ENCODE results near the gene SERHL2. TPM values are rescaled to one million over a fixed set of nuclear protein-coding genes. Genes with fewer than 3 reads are reported as not detected.

The SERHL2 gene
- total RNA-seq, 1 experiment from 2014 or later = 1.1 TPM

- TF ChIP-seq ARID4B (CRISPR knock-in tag; IDR thresholded peaks at IDR 0.05; ENCODE audit: borderline replicate concordance) = no peak
Observed at GRCh38 chr22:42614312-42615091, 60.7 kb downstream of the SERHL2 start, which contains the start of gene POLDIP3 (continued).

DNA sequence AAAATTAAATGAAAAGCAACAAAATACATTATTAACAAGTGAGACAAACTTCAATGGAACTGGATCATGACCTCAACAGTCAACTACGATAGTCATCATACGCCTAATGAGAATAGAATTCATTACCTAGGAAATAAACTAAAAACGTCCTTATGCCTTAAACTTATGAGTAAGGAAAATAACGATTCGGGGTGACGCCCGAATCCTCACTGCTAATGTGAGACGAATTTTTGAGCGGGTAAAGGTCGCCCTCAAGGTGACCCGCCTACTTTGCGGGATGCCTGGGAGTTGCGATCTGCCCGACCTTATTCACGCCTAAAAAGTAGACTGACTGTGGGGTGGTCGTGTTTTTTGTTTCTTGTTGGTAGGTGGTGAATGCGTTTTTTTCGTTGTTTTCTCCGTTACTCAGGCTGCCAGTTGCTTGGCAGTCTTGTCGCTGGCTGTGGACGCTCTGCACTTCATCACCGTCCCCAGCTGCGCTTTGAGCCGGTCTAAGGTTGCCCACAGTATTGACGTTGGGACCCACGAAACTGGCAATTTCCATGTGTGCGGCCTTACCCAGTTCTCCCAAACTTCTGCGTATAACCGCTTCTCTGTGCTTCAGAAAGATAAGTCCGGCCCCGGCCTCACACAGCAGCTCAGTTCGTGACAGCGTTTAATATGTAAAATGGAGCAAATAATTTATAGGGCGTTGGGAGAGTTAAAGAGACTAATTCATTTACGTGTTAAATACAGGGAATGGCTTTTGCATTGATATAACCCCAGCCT, 61.5 kb downstream of the SERHL2 start:
- CTCF ChIA-PET = interaction anchor here (0.6 to 3.0 kb wide), 6 partner anchors 8 to 573 kb away, joined by 3 to 7 read pairs (median 5); partner anchors contain the start of gene CYB5R3
- POLR2A ChIA-PET = interaction anchor here (0.6 to 1.5 kb wide), 5 partner anchors 40 to 253 kb away, joined by 3 to 5 read pairs (median 3); no protein-coding TSS in a partner anchor
- peaks cover 18% of the 10 kb centered on the region for H3K36me3 Mint-ChIP-seq
- no peaks in the 10 kb centered on the region for H3K9me3 Mint-ChIP-seq
- H3K4me3 Mint-ChIP-seq = peak overlapping the region; percentile 90
- H3K4me1 Mint-ChIP-seq = peaks cover 32% of the 10 kb centered on the region
- H3K27me3 Mint-ChIP-seq (ENCODE audit: low read depth) = no peaks in the 10 kb centered on the region
- DNase-seq (ENCODE audit: low spot score) (peak; percentile 78), ATAC-seq (peak; percentile 88)
- H3K27ac Mint-ChIP-seq = peak overlapping the region; percentile 100
- TF ChIP-seq EMX1 (CRISPR knock-in tag; IDR thresholded peaks at IDR 0.05) (peak; percentile 100), CBFB (CRISPR knock-in tag; IDR thresholded peaks at IDR 0.05; ENCODE audit: low read depth) (peak; percentile 43; the same call in 1 of the 2 replicates), CREM (CRISPR knock-in tag; IDR thresholded peaks at IDR 0.05) (peak; percentile 91), ETV6 (CRISPR knock-in tag; IDR thresholded peaks at IDR 0.05) (peak; percentile 97), ZNF121 (CRISPR knock-in tag; IDR thresholded peaks at IDR 0.05) (peak; percentile 39; the same call in 1 of the 2 replicates), ZNF281 (CRISPR knock-in tag; IDR thresholded peaks at IDR 0.05) (peak; percentile 81; the same call in 1 of the 2 replicates), USF2 (CRISPR knock-in tag; IDR thresholded peaks at IDR 0.05) (0 out of 2 replicates have a peak, but pooled peaks have one; percentile 48), ATF1 (CRISPR knock-in tag; IDR thresholded peaks at IDR 0.05) (peak; percentile 83), PRRX2 (CRISPR knock-in tag; IDR thresholded peaks at IDR 0.05) (peak; percentile 100), ATF2 (CRISPR knock-in tag; IDR thresholded peaks at IDR 0.05; ENCODE audit: borderline replicate concordance, low read depth) (peak; percentile 40; the same call in 1 of the 2 replicates), GRHL2 (CRISPR knock-in tag; IDR thresholded peaks at IDR 0.05; ENCODE audit: insufficient replicate concordance, severe bottlenecking) (no peak), TP53 (CRISPR knock-in tag; IDR thresholded peaks at IDR 0.05) (peak; percentile 94), TEAD4 (CRISPR knock-in tag; IDR thresholded peaks at IDR 0.05) (peak; percentile 96)
- TF ChIP-seq, protein P1, sequence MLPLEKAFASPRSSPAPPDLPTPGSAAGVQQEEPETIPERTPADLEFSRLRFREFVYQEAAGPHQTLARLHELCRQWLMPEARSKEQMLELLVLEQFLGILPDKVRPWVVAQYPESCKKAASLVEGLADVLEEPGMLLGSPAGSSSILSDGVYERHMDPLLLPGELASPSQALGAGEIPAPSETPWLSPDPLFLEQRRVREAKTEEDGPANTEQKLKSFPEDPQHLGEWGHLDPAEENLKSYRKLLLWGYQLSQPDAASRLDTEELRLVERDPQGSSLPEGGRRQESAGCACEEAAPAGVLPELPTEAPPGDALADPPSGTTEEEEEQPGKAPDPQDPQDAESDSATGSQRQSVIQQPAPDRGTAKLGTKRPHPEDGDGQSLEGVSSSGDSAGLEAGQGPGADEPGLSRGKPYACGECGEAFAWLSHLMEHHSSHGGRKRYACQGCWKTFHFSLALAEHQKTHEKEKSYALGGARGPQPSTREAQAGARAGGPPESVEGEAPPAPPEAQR (CRISPR knock-in tag; IDR thresholded peaks at IDR 0.05) = peak; percentile 30; the same call in 1 of the 2 replicates
- TF ChIP-seq, protein P2, sequence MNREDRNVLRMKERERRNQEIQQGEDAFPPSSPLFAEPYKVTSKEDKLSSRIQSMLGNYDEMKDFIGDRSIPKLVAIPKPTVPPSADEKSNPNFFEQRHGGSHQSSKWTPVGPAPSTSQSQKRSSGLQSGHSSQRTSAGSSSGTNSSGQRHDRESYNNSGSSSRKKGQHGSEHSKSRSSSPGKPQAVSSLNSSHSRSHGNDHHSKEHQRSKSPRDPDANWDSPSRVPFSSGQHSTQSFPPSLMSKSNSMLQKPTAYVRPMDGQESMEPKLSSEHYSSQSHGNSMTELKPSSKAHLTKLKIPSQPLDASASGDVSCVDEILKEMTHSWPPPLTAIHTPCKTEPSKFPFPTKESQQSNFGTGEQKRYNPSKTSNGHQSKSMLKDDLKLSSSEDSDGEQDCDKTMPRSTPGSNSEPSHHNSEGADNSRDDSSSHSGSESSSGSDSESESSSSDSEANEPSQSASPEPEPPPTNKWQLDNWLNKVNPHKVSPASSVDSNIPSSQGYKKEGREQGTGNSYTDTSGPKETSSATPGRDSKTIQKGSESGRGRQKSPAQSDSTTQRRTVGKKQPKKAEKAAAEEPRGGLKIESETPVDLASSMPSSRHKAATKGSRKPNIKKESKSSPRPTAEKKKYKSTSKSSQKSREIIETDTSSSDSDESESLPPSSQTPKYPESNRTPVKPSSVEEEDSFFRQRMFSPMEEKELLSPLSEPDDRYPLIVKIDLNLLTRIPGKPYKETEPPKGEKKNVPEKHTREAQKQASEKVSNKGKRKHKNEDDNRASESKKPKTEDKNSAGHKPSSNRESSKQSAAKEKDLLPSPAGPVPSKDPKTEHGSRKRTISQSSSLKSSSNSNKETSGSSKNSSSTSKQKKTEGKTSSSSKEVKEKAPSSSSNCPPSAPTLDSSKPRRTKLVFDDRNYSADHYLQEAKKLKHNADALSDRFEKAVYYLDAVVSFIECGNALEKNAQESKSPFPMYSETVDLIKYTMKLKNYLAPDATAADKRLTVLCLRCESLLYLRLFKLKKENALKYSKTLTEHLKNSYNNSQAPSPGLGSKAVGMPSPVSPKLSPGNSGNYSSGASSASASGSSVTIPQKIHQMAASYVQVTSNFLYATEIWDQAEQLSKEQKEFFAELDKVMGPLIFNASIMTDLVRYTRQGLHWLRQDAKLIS (CRISPR knock-in tag; IDR thresholded peaks at IDR 0.05; ENCODE audit: borderline replicate concordance) = peak; percentile 96; the same call in 1 of the 2 replicates
